Esophagus mucosa (tissue), 1 donor: Measurements from ENCODE around the gene DNAH6. TPM values are rescaled to one million over a fixed set of nuclear protein-coding genes. Genes with fewer than 3 reads are reported as not detected.
"Not testable (repeated sequence)": the region's sequence is repeated elsewhere in the genome, so short reads cannot be mapped to it uniquely, and the experiment has no call there.

Experiments
- ATAC-seq: fragments of 200-7000 bp; cut with Tn5 transposase; one replicate; pipeline ENCODE4 v1.9.1; 2020
- total RNA-seq: library from RNA; stranded (reverse); gene quantifications from one replicate; pipeline ENCODE4 v1.2.4, GENCODE V29; 2023
- donor health status: DM: yes; HTN: yes; CAD: no.

DNAH6 gene
- total RNA-seq, 1 donor from 2014 or later: 0.04 TPM

- no peak for ATAC-seq
Measured at GRCh38 chr2:84498150-84498799, 18.0 kb upstream of the DNAH6 start.

- ATAC-seq: not testable (repeated sequence)
Measured at GRCh38 chr2:84511024-84511423, 5.3 kb upstream of the DNAH6 start.

GRCh38 chr2:84515788-84516187 is 510 bp upstream of the DNAH6 start:
- no peak for ATAC-seq

GRCh38 chr2:84519332-84519957 is 3.1 kb downstream of the DNAH6 start:
- ATAC-seq: no peak

GRCh38 chr2:84526562-84526961 is 10.3 kb downstream of the DNAH6 start:
- no peak for ATAC-seq

- ATAC-seq: no peak
Measured at GRCh38 chr2:84527137-84528129, 11.1 kb downstream of the DNAH6 start.

- no peak for ATAC-seq
Measured at GRCh38 chr2:84532291-84532690, 16.0 kb downstream of the DNAH6 start.

GRCh38 chr2:84534225-84534624 is 17.9 kb downstream of the DNAH6 start:
- ATAC-seq: no peak

GRCh38 chr2:84537251-84537650 is 21.0 kb downstream of the DNAH6 start:
- ATAC-seq: no peak

GRCh38 chr2:84539729-84540128 is 23.4 kb downstream of the DNAH6 start:
- ATAC-seq: no peak

GRCh38 chr2:84545005-84545404 is 28.7 kb downstream of the DNAH6 start:
- ATAC-seq: no peak

- ATAC-seq: no peak
Measured at GRCh38 chr2:84546551-84546950, 30.3 kb downstream of the DNAH6 start.

GRCh38 chr2:84548303-84548702 is 32.0 kb downstream of the DNAH6 start:
- ATAC-seq: no peak

GRCh38 chr2:84550916-84551315 is 34.6 kb downstream of the DNAH6 start:
- no peak for ATAC-seq

- ATAC-seq: not testable (repeated sequence)
Measured at GRCh38 chr2:84551526-84551925, 35.2 kb downstream of the DNAH6 start.

- ATAC-seq: no peak
Measured at GRCh38 chr2:84556190-84556589, 39.9 kb downstream of the DNAH6 start.

- ATAC-seq: no peak
Measured at GRCh38 chr2:84559838-84560237, 43.5 kb downstream of the DNAH6 start.

- no peak for ATAC-seq
Measured at GRCh38 chr2:84579661-84580060, 63.4 kb downstream of the DNAH6 start.

- ATAC-seq: no peak
Measured at GRCh38 chr2:84603911-84604310, 87.6 kb downstream of the DNAH6 start.

- no peak for ATAC-seq
Measured at GRCh38 chr2:84613082-84613481, 96.8 kb downstream of the DNAH6 start.

- ATAC-seq: no peak
Measured at GRCh38 chr2:84619794-84620371, 103.6 kb downstream of the DNAH6 start.

GRCh38 chr2:84628486-84628885 is 112.2 kb downstream of the DNAH6 start:
- ATAC-seq: no peak

- ATAC-seq: no peak
Measured at GRCh38 chr2:84629550-84629949, 113.3 kb downstream of the DNAH6 start.
